Measurements from ENCODE around the gene TRIM8. TPM values are rescaled to one million over a fixed set of nuclear protein-coding genes. Genes with fewer than 3 reads are reported as not detected.

TRIM8 gene
- total and polyA plus RNA-seq, 2 donors (not counting 3 experiments of a cell fraction or from before 2014, with no cell fraction given) = 74.1 to 114 TPM

GRCh38 chr10:102701272-102701671 is 57.0 kb downstream of the TRIM8 start:
- Histone ChIP-seq H3K9ac (replicated peaks; ENCODE audit: extremely low read depth, insufficient read depth, low read length) (no peak overlapping the region), H3K27me3 (ENCODE audit: control insufficient read depth in 2 of 2, insufficient read depth in 2 of 2, low read length in 2 of 2) (no peaks in the 10 kb centered on the region), H3K9me1 (replicated peaks; ENCODE audit: control insufficient read depth, extremely low read depth, insufficient read depth, low read length) (no peaks in the 10 kb centered on the region), H3K79me2 (ENCODE audit: control insufficient read depth, insufficient read depth, low read length) (no peaks in the 10 kb centered on the region), H3K4me3 (replicated peaks in 1 of 3; ENCODE audit: insufficient read depth in 1 of 3, low read depth in 1 of 3, low read length in 3 of 3) (no peak overlapping the region), H4K20me1 (replicated peaks; ENCODE audit: control insufficient read depth, extremely low read depth, insufficient read depth, low read length) (no peaks in the 10 kb centered on the region), H3K27ac (ENCODE audit: insufficient read depth, low read depth, low read length) (no peak overlapping the region), H3K9me3 (replicated peaks; ENCODE audit: control insufficient read depth, insufficient read depth, low read length) (no peaks in the 10 kb centered on the region), H3K4me1 (ENCODE audit: control insufficient read depth, extremely low read depth, insufficient read depth, low read length) (no peaks in the 10 kb centered on the region), H3K4me2 (ENCODE audit: insufficient read depth, low read length) (no peak overlapping the region), H3K36me3 (ENCODE audit: control insufficient read depth in 2 of 2, extremely low read depth in 1 of 2, insufficient read depth in 2 of 2, low read length in 2 of 2) (peaks cover 2 to 3% of the 10 kb centered on the region in 2 experiments), H2AFZ (ENCODE audit: low read depth, low read length) (no peak overlapping the region)
- CTCF ChIA-PET = interaction anchor here (2.4 kb wide), 1 partner anchor 12 kb away, joined by 9 read pairs; the partner anchor contains the start of genes ARL3 and SFXN2
- no peak for TF ChIP-seq GATA2 (IDR thresholded peaks at IDR 0.05; ENCODE audit: insufficient read depth, insufficient read length, low read depth, low read length)
- no peak for TF ChIP-seq POLR2AphosphoS5 (IDR thresholded peaks at IDR 0.05; ENCODE audit: insufficient read depth, low read depth, low read length)
- FAIRE-seq (no peak), DNase-seq (ENCODE audit: low read depth, low spot score) (no peak)
- dilution Hi-C loops (cut with MboI; ENCODE audit: extremely low pct_ligation_motif_present, low sequenced_read_pairs) = no loop called here
- BruUV-seq (replicated peaks) = no TSS peak
- POLR2A ChIA-PET = interaction anchor here (0.6 kb wide), 2 partner anchors 10 to 604 kb away, joined by 4 to 9 read pairs; no protein-coding TSS in a partner anchor
- intact Hi-C loops (cut with micrococcal nuclease) = no loop called here

- H3K4me3 ChIP-seq (replicated peaks in 1 of 3; ENCODE audit: insufficient read depth in 1 of 3, low read depth in 1 of 3, low read length in 3 of 3) = no peak overlapping the region
- FAIRE-seq (no peak), DNase-seq (ENCODE audit: low read depth, low spot score) (no peak)
- H3K27me3 ChIP-seq (ENCODE audit: control insufficient read depth in 2 of 2, insufficient read depth in 2 of 2, low read length in 2 of 2) = no peaks in the 10 kb centered on the region
- no peaks in the 10 kb centered on the region for H3K9me1 ChIP-seq (replicated peaks; ENCODE audit: control insufficient read depth, extremely low read depth, insufficient read depth, low read length)
- H2AFZ ChIP-seq (ENCODE audit: low read depth, low read length) = no peak overlapping the region
- H3K4me1 ChIP-seq (ENCODE audit: control insufficient read depth, extremely low read depth, insufficient read depth, low read length) = no peaks in the 10 kb centered on the region
- H3K4me2 ChIP-seq (ENCODE audit: insufficient read depth, low read length) = no peak overlapping the region
- no TSS peak for BruUV-seq (replicated peaks)
- peaks cover 2 to 3% of the 10 kb centered on the region in 2 experiments for H3K36me3 ChIP-seq (ENCODE audit: control insufficient read depth in 2 of 2, extremely low read depth in 1 of 2, insufficient read depth in 2 of 2, low read length in 2 of 2)
- intact Hi-C loops (cut with micrococcal nuclease) = no loop called here
- H3K79me2 ChIP-seq (ENCODE audit: control insufficient read depth, insufficient read depth, low read length) = no peaks in the 10 kb centered on the region
- ChIA-PET POLR2A (interaction anchor here (0.6 kb wide), 1 partner anchor 11 kb away, joined by 4 read pairs; no protein-coding TSS in a partner anchor), CTCF (no interaction called here)
- no peaks in the 10 kb centered on the region for H3K9me3 ChIP-seq (replicated peaks; ENCODE audit: control insufficient read depth, insufficient read depth, low read length)
- H4K20me1 ChIP-seq (replicated peaks; ENCODE audit: control insufficient read depth, extremely low read depth, insufficient read depth, low read length) = no peaks in the 10 kb centered on the region
- H3K9ac ChIP-seq (replicated peaks; ENCODE audit: extremely low read depth, insufficient read depth, low read length) = no peak overlapping the region
- TF ChIP-seq POLR2A (IDR thresholded peaks at IDR 0.05; ENCODE audit: low read depth, low read length) = no peak
- no peak for TF ChIP-seq MAX (IDR thresholded peaks at IDR 0.05; ENCODE audit: insufficient read depth, insufficient read length)
- no peak for TF ChIP-seq JUN (IDR thresholded peaks at IDR 0.05; ENCODE audit: borderline replicate concordance, insufficient read depth, insufficient read length, low read depth)
- TF ChIP-seq CTCF (IDR thresholded peaks at IDR 0.05; ENCODE audit: extremely low read depth in 1 of 2, insufficient read depth in 1 of 2, low read depth in 1 of 2, low read length in 2 of 2) = no peak
- no peak for TF ChIP-seq POLR2AphosphoS5 (IDR thresholded peaks at IDR 0.05; ENCODE audit: insufficient read depth, low read depth, low read length)
- no peak for TF ChIP-seq FOS (IDR thresholded peaks at IDR 0.05; ENCODE audit: borderline replicate concordance, insufficient read depth, low read length)
- TF ChIP-seq MYC (IDR thresholded peaks at IDR 0.05; ENCODE audit: low read depth, low read length) = no peak
- no peak for TF ChIP-seq EZH2 (IDR thresholded peaks at IDR 0.05; ENCODE audit: borderline replicate concordance, low read depth, low read length, severe bottlenecking)
- no peak for TF ChIP-seq GATA2 (IDR thresholded peaks at IDR 0.05; ENCODE audit: insufficient read depth, insufficient read length, low read depth, low read length)
- dilution Hi-C loops (cut with MboI; ENCODE audit: extremely low pct_ligation_motif_present, low sequenced_read_pairs) = no loop called here
- H3K27ac ChIP-seq (ENCODE audit: insufficient read depth, low read depth, low read length) = no peak overlapping the region
Measured at GRCh38 chr10:102701796-102702195, 57.5 kb downstream of the TRIM8 start.

Measured in endothelial cell of umbilical vein (primary cell).